ENCODE measurements around the gene ARL2.

The ARL2 gene

GRCh38 chr11:65060913-65061408, 47.0 kb downstream of the ARL2 start:
- no peak for DNase-seq (ENCODE audit: low read depth)

GRCh38 chr11:65063532-65063931, 49.6 kb downstream of the ARL2 start:
- TF ChIP-seq CTCF (IDR thresholded peaks at IDR 0.05; ENCODE audit: control insufficient read depth, extremely low read depth, insufficient read depth): no peak
- DNase-seq (ENCODE audit: low read depth): no peak
- H3K4me3 ChIP-seq (ENCODE audit: low read depth, low read length): no peak overlapping the region

More at GRCh38 chr11:65060913-65061408, 47.0 kb downstream of the ARL2 start:
- no peak for TF ChIP-seq CTCF (IDR thresholded peaks at IDR 0.05; ENCODE audit: control insufficient read depth, extremely low read depth, insufficient read depth)
- no peak overlapping the region for H3K4me3 ChIP-seq (ENCODE audit: low read depth, low read length)

- no peak for DNase-seq (ENCODE audit: low read depth)
- no peak overlapping the region for H3K4me3 ChIP-seq (ENCODE audit: low read depth, low read length)
- no peak for TF ChIP-seq CTCF (IDR thresholded peaks at IDR 0.05; ENCODE audit: control insufficient read depth, extremely low read depth, insufficient read depth)
Observed at GRCh38 chr11:65064847-65065240, 50.9 kb downstream of the ARL2 start.

GRCh38 chr11:65065851-65066250, 51.9 kb downstream of the ARL2 start:
- no peak overlapping the region for H3K4me3 ChIP-seq (ENCODE audit: low read depth, low read length)
- TF ChIP-seq CTCF (IDR thresholded peaks at IDR 0.05; ENCODE audit: control insufficient read depth, extremely low read depth, insufficient read depth): no peak
- DNase-seq (ENCODE audit: low read depth): no peak

GRCh38 chr11:65066315-65066714, 52.4 kb downstream of the ARL2 start:
- TF ChIP-seq CTCF (IDR thresholded peaks at IDR 0.05; ENCODE audit: control insufficient read depth, extremely low read depth, insufficient read depth): no peak
- no peak for DNase-seq (ENCODE audit: low read depth)
- no peak overlapping the region for H3K4me3 ChIP-seq (ENCODE audit: low read depth, low read length)

- no peak for TF ChIP-seq CTCF (IDR thresholded peaks at IDR 0.05; ENCODE audit: control insufficient read depth, extremely low read depth, insufficient read depth)
- no peak for DNase-seq (ENCODE audit: low read depth)
- H3K4me3 ChIP-seq (ENCODE audit: low read depth, low read length): no peak overlapping the region
Observed at GRCh38 chr11:65066805-65067291, 52.9 kb downstream of the ARL2 start.

GRCh38 chr11:65067446-65067845, 53.5 kb downstream of the ARL2 start:
- no peak overlapping the region for H3K4me3 ChIP-seq (ENCODE audit: low read depth, low read length)
- DNase-seq (ENCODE audit: low read depth): no peak
- TF ChIP-seq CTCF (IDR thresholded peaks at IDR 0.05; ENCODE audit: control insufficient read depth, extremely low read depth, insufficient read depth): no peak
